ENCODE measurements around the gene GSS.

- TF ChIP-seq, protein P1, sequence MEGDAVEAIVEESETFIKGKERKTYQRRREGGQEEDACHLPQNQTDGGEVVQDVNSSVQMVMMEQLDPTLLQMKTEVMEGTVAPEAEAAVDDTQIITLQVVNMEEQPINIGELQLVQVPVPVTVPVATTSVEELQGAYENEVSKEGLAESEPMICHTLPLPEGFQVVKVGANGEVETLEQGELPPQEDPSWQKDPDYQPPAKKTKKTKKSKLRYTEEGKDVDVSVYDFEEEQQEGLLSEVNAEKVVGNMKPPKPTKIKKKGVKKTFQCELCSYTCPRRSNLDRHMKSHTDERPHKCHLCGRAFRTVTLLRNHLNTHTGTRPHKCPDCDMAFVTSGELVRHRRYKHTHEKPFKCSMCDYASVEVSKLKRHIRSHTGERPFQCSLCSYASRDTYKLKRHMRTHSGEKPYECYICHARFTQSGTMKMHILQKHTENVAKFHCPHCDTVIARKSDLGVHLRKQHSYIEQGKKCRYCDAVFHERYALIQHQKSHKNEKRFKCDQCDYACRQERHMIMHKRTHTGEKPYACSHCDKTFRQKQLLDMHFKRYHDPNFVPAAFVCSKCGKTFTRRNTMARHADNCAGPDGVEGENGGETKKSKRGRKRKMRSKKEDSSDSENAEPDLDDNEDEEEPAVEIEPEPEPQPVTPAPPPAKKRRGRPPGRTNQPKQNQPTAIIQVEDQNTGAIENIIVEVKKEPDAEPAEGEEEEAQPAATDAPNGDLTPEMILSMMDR (conservative IDR thresholded peaks at IDR 0.05; ENCODE audit: low read depth, low read length) = no peak
- TF ChIP-seq EZH2 (IDR thresholded peaks at IDR 0.05; ENCODE audit: borderline replicate concordance, low read depth, low read length, poor library complexity, severe bottlenecking) = no peak
Measured at GRCh38 chr20:34976286-34976685, 20.7 kb upstream of the GSS start.

All from A673 (cell line).